SK-N-SH (cell line): ENCODE results near the gene LCN6. TPM values are rescaled to one million over a fixed set of nuclear protein-coding genes. Genes with fewer than 3 reads are reported as not detected.

Experiments used
- CTCF ChIA-PET: fragments of 300-600, 350-600 bp; formaldehyde crosslinking; extraction: SDS; loops from one replicate; lab custom pipeline; 2021; lab: Yijun Ruan, JAX
- POLR2A ChIA-PET: fragments of 350-600 bp; sonication (Branson Sonifier 250); formaldehyde crosslinking; extraction: SDS; loops from one replicate; lab custom pipeline; 2020; ENCODE audit warnings: antibody characterized with exemption, inconsistent platforms; lab: Yijun Ruan, JAX
- DNase-seq: peaks from one replicate; pipeline ENCODE4 v3.0.0; 2012
- H2AFZ ChIP-seq: fragments of 200-600 bp; sonication (generic); 2 replicates; pipeline ENCODE4 v1.8.1; 2016; ENCODE audit warnings: antibody characterized with exemption, mild to moderate bottlenecking, low read depth
- H3F3A ChIP-seq: fragments of 200-600 bp; sonication (generic); replicated peaks from 2 replicates; pipeline ENCODE3; 2016; ENCODE audit warnings: antibody characterized with exemption, mild to moderate bottlenecking; ENCODE audit not compliant: insufficient read depth
- H3K27ac ChIP-seq, 2 experiments: fragments of 200-500 bp in 1 of 2; fragments of 200-600 bp in 1 of 2; sonication (Bioruptor generic) in 1 of 2; sonication (generic), shearing (Covaris generic) in 1 of 2; 2 replicates each; pipeline versions ENCODE4 v1.5.1 to v1.6.1; 2014 to 2016; ENCODE audit warnings: low read depth in 2 of 2, inconsistent platforms in 1 of 2, low read length in 1 of 2, mild to moderate bottlenecking in 1 of 2, mixed read lengths in 1 of 2
- H3K27me3 ChIP-seq: fragments of 200-600 bp; sonication (generic), shearing (Covaris generic); 2 replicates; pipeline ENCODE4 v1.6.1; 2016; ENCODE audit warnings: mixed run types; ENCODE audit not compliant: insufficient read depth
- H3K36me3 ChIP-seq, 2 experiments: fragments of 200-500 bp in 1 of 2; fragments of 200-600 bp in 1 of 2; sonication (Bioruptor generic) in 1 of 2; sonication (generic) in 1 of 2; replicated peaks in 1 of 2; 2 replicates each; pipeline versions ENCODE3 to v1.5.1; 2014 to 2016; ENCODE audit warnings: low read length in 1 of 2, mild to moderate bottlenecking in 1 of 2; ENCODE audit not compliant: insufficient read depth in 2 of 2, control insufficient read depth in 1 of 2
- H3K4me1 ChIP-seq, 2 experiments: fragments of 200-500 bp in 1 of 2; fragments of 200-600 bp in 1 of 2; sonication (Bioruptor generic) in 1 of 2; sonication (generic), shearing (Covaris generic) in 1 of 2; 2 replicates each; pipeline versions ENCODE4 v1.5.1 to v1.6.1; 2014 to 2016; ENCODE audit warnings: low read depth in 1 of 2, low read length in 1 of 2, mixed run types in 1 of 2; ENCODE audit not compliant: insufficient read depth in 2 of 2, control insufficient read depth in 1 of 2
- H3K4me2 ChIP-seq: fragments of 200-600 bp; sonication (generic), shearing (Covaris generic); 2 replicates; pipeline ENCODE4 v1.6.1; 2017; ENCODE audit warnings: mixed run types
- H3K4me3 ChIP-seq, 2 experiments: fragments of 200-500 bp in 1 of 2; fragments of 200-600 bp in 1 of 2; sonication (Bioruptor generic) in 1 of 2; sonication (generic), shearing (Covaris generic) in 1 of 2; 2 replicates each; pipeline versions ENCODE4 v1.5.1 to v1.8.1; 2014 to 2016; ENCODE audit warnings: low read depth in 2 of 2, inconsistent platforms in 1 of 2, low read length in 1 of 2, mild to moderate bottlenecking in 1 of 2, mixed read lengths in 1 of 2, moderate library complexity in 1 of 2
- H3K79me2 ChIP-seq: fragments of 200-600 bp; sonication (generic); 2 replicates; pipeline ENCODE4 v1.8.1; 2017; ENCODE audit warnings: mild to moderate bottlenecking; ENCODE audit not compliant: insufficient read depth
- H3K9ac ChIP-seq: fragments of 200-600 bp; sonication (generic); 2 replicates; pipeline ENCODE4 v1.6.1; 2017; ENCODE audit warnings: mixed run types
- H3K9me2 ChIP-seq: fragments of 200-600 bp; sonication (generic); 2 replicates; pipeline ENCODE4 v1.6.1; 2017; ENCODE audit warnings: mixed run types
- H3K9me3 ChIP-seq: fragments of 200-600 bp; sonication (generic); 2 replicates; pipeline ENCODE4 v1.6.1; 2017; ENCODE audit warnings: mixed run types, mild to moderate bottlenecking, moderate library complexity
- H4K20me1 ChIP-seq: fragments of 200-600 bp; sonication (generic); 2 replicates; pipeline ENCODE4 v1.6.1; 2017; ENCODE audit warnings: mild to moderate bottlenecking, mixed run types; ENCODE audit not compliant: insufficient read depth
- CHD2 ChIP-seq: fragments of 150-350 bp; IDR thresholded peaks from 2 replicates; pipeline ENCODE4 v1.6.1; 2018; ENCODE audit warnings: low read length; ENCODE audit not compliant: partially characterized antibody
- CTCF ChIP-seq: fragments of 200-600 bp; sonication (generic); IDR thresholded peaks from 2 replicates; pipeline ENCODE4 v1.6.1; 2017; ENCODE audit warnings: antibody characterized with exemption, mild to moderate bottlenecking, moderate library complexity
- EZH2phosphoT487 ChIP-seq: fragments of 200-600 bp; sonication (generic); IDR thresholded peaks from 2 replicates; pipeline ENCODE4 v1.6.1; 2017; ENCODE audit warnings: low read depth, mixed run types, mild to moderate bottlenecking, antibody characterized with exemption, moderate library complexity, borderline replicate concordance
- JUND ChIP-seq: IDR thresholded peaks from 2 replicates; pipeline ENCODE4 v1.4.0; 2012
- RCOR1 ChIP-seq: fragments of 150-350 bp; IDR thresholded peaks from 2 replicates; pipeline ENCODE4 v1.6.1; 2017; ENCODE audit warnings: antibody characterized with exemption, low read length
- TCF12 ChIP-seq: IDR thresholded peaks from 2 replicates; pipeline ENCODE4 v1.4.0; 2012
- ZBTB33 ChIP-seq: IDR thresholded peaks from 2 replicates; pipeline ENCODE4 v1.4.0; 2012; ENCODE audit warnings: low read depth, borderline replicate concordance
- WGBS: methylation state at CpG from one replicate; pipeline ENCODE4 v1.1.6; 2017; ENCODE audit warnings: low lambda C conversion rate; 5-methylcytosine and 5-hydroxymethylcytosine counted together
- polyA plus RNA-seq, 3 experiments: library from polyadenylated mRNA; depleted of rRNA; stranded (reverse); fragments of >200 nt; gene quantifications; 2 replicates each; pipeline ENCODE4 v1.2.3, GENCODE V29; 2012
- TF ChIP-seq, protein P1 (sequence below): IDR thresholded peaks from 2 replicates; pipeline ENCODE4 v1.6.1; 2012; ENCODE audit warnings: mild to moderate bottlenecking, low read depth, low read length, moderate library complexity

LCN6 gene
- polyA plus RNA-seq, 1 of the 3 experiments (the other 2 are of a cell fraction), result not detected

GRCh38 chr9:136732444-136733178 lies 15.7 kb downstream of the LCN6 start:
- Histone ChIP-seq H3K9me3 (no peaks in the 10 kb centered on the region), H4K20me1 (peaks cover 1% of the 10 kb centered on the region; the same call in 1 of the 2 replicates), H3K9ac (no peak overlapping the region), H3K4me3 (no peak overlapping the region), H3K4me2 (no peak overlapping the region), H3F3A (no peaks in the 10 kb centered on the region), H3K36me3 (no peaks in the 10 kb centered on the region), H3K4me1 (peaks cover 4 to 11% of the 10 kb centered on the region in 2 experiments; a peak in 2 of 4 replicates), H3K9me2 (no peaks in the 10 kb centered on the region), H2AFZ (no peak overlapping the region), H3K27ac (no peak overlapping the region), H3K79me2 (peaks cover 27% of the 10 kb centered on the region), H3K27me3 (no peaks in the 10 kb centered on the region)
- ChIA-PET CTCF (interaction anchor here (1.8 kb wide), 1 partner anchor 10 kb away, joined by 5 read pairs; the partner anchor contains the start of gene LCN10), POLR2A (no interaction called here)
- 80% methylated on average over 16 of the region's 16 CpGs for WGBS
- DNase-seq, result no peak
- TF ChIP-seq CTCF (no peak), ZBTB33 (no peak), JUND (no peak), TCF12 (no peak), RCOR1 (no peak), EZH2phosphoT487 (no peak), CHD2 (no peak)
- TF ChIP-seq, protein P1, sequence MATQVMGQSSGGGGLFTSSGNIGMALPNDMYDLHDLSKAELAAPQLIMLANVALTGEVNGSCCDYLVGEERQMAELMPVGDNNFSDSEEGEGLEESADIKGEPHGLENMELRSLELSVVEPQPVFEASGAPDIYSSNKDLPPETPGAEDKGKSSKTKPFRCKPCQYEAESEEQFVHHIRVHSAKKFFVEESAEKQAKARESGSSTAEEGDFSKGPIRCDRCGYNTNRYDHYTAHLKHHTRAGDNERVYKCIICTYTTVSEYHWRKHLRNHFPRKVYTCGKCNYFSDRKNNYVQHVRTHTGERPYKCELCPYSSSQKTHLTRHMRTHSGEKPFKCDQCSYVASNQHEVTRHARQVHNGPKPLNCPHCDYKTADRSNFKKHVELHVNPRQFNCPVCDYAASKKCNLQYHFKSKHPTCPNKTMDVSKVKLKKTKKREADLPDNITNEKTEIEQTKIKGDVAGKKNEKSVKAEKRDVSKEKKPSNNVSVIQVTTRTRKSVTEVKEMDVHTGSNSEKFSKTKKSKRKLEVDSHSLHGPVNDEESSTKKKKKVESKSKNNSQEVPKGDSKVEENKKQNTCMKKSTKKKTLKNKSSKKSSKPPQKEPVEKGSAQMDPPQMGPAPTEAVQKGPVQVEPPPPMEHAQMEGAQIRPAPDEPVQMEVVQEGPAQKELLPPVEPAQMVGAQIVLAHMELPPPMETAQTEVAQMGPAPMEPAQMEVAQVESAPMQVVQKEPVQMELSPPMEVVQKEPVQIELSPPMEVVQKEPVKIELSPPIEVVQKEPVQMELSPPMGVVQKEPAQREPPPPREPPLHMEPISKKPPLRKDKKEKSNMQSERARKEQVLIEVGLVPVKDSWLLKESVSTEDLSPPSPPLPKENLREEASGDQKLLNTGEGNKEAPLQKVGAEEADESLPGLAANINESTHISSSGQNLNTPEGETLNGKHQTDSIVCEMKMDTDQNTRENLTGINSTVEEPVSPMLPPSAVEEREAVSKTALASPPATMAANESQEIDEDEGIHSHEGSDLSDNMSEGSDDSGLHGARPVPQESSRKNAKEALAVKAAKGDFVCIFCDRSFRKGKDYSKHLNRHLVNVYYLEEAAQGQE, result no peak
